Astrocyte (in vitro differentiated cells and primary cell): ENCODE data around the gene SBF1. TPM values are rescaled to one million over a fixed set of nuclear protein-coding genes. Genes with fewer than 3 reads are reported as not detected.

Experiments
- DNase-seq: peaks from one replicate; pipeline ENCODE4 v3.0.0-alpha.2; 2010; ENCODE audit warnings: low read depth
- FAIRE-seq: peaks from 2 replicates; lab custom pipeline; 2011; peaks lifted over from hg19 to GRCh38; lab: Jason Lieb, UNC
- H2AFZ ChIP-seq: 2 replicates; pipeline ENCODE4 v1.6.0; 2012; ENCODE audit warnings: low read depth, low read length, inconsistent platforms
- H3K27ac ChIP-seq: 2 replicates; pipeline ENCODE4 v1.5.1; 2011; ENCODE audit warnings: low read depth, low read length, inconsistent platforms
- H3K27me3 ChIP-seq: 2 replicates; pipeline ENCODE4 v1.6.0; 2011; ENCODE audit warnings: low read length, inconsistent platforms; ENCODE audit not compliant: insufficient read depth
- H3K36me3 ChIP-seq: 2 replicates; pipeline ENCODE4 v1.5.1; 2011; ENCODE audit warnings: low read length, inconsistent platforms; ENCODE audit not compliant: insufficient read depth
- H3K4me1 ChIP-seq: 2 replicates; pipeline ENCODE4 v1.5.1; 2011; ENCODE audit warnings: low read length, inconsistent platforms; ENCODE audit not compliant: insufficient read depth
- H3K4me2 ChIP-seq: 2 replicates; pipeline ENCODE4 v1.6.0; 2012; ENCODE audit warnings: low read length, inconsistent platforms
- H3K4me3 ChIP-seq: 2 replicates; pipeline ENCODE4 v1.5.1; 2011; ENCODE audit warnings: low read depth, mild to moderate bottlenecking, low read length, inconsistent platforms; ENCODE audit not compliant: insufficient read depth
- H3K79me2 ChIP-seq: 2 replicates; pipeline ENCODE4 v1.6.0; 2012; ENCODE audit warnings: mild to moderate bottlenecking, low read length, inconsistent platforms; ENCODE audit not compliant: insufficient read depth
- H3K9ac ChIP-seq: 2 replicates; pipeline ENCODE4 v1.6.0; 2012; ENCODE audit warnings: mild to moderate bottlenecking, low read length, inconsistent platforms
- H3K9me3 ChIP-seq: 2 replicates; pipeline ENCODE4 v1.5.1; 2012; ENCODE audit warnings: low read depth, mild to moderate bottlenecking, low read length, inconsistent platforms; ENCODE audit not compliant: insufficient read depth
- H4K20me1 ChIP-seq: 2 replicates; pipeline ENCODE4 v1.6.0; 2012; ENCODE audit warnings: low read length, inconsistent platforms; ENCODE audit not compliant: insufficient read depth
- H3K27ac Mint-ChIP-seq: one replicate; pipeline ENCODE4 v1.8.0; 2021; ENCODE audit warnings: mild to moderate bottlenecking, mixed read lengths; ENCODE audit not compliant: unreplicated experiment
- H3K27me3 Mint-ChIP-seq: one replicate; pipeline ENCODE4 v1.8.0; 2021; ENCODE audit warnings: low read depth, mixed read lengths; ENCODE audit not compliant: unreplicated experiment
- H3K36me3 Mint-ChIP-seq: one replicate; pipeline ENCODE4 v1.8.0; 2021; ENCODE audit warnings: low read depth, mixed read lengths; ENCODE audit not compliant: unreplicated experiment
- H3K4me1 Mint-ChIP-seq: one replicate; pipeline ENCODE4 v1.8.0; 2021; ENCODE audit warnings: low read depth, mixed read lengths; ENCODE audit not compliant: unreplicated experiment
- H3K4me3 Mint-ChIP-seq: one replicate; pipeline ENCODE4 v1.8.0; 2021; ENCODE audit warnings: mild to moderate bottlenecking, moderate library complexity, mixed read lengths; ENCODE audit not compliant: unreplicated experiment
- H3K9me3 Mint-ChIP-seq: one replicate; pipeline ENCODE4 v1.8.0; 2021; ENCODE audit warnings: mild to moderate bottlenecking, mixed read lengths; ENCODE audit not compliant: unreplicated experiment
- CTCF ChIP-seq: IDR thresholded peaks from 2 replicates; pipeline ENCODE4 v1.5.1; 2011; ENCODE audit warnings: low read depth, mild to moderate bottlenecking, inconsistent platforms, low read length, moderate library complexity; ENCODE audit not compliant: insufficient read depth
- EZH2 ChIP-seq: IDR thresholded peaks from 2 replicates; pipeline ENCODE4 v1.6.1; 2012; ENCODE audit warnings: mild to moderate bottlenecking, low read length, inconsistent platforms; ENCODE audit not compliant: insufficient read depth
- total RNA-seq: library from RNA; stranded (reverse); gene quantifications from 2 replicates; pipeline ENCODE4 v1.2.1, GENCODE V29; 2021

Gene SBF1
- total RNA-seq, 1 donor from 2014 or later = 75.4 TPM

- no peak overlapping the region for H3K4me2 ChIP-seq
- Mint-ChIP-seq H3K27me3 (peaks cover 7% of the 10 kb centered on the region), H3K27ac (no peak overlapping the region), H3K4me1 (peaks cover 6% of the 10 kb centered on the region), H3K4me3 (no peak overlapping the region), H3K36me3 (peaks cover 2% of the 10 kb centered on the region), H3K9me3 (no peaks in the 10 kb centered on the region)
- no peak overlapping the region for H3K27ac ChIP-seq
- H4K20me1 ChIP-seq = no peaks in the 10 kb centered on the region
- no peaks in the 10 kb centered on the region for H3K9me3 ChIP-seq
- H3K79me2 ChIP-seq = no peaks in the 10 kb centered on the region
- H3K9ac ChIP-seq = no peak overlapping the region
- DNase-seq (no peak), FAIRE-seq (no peak)
- no peaks in the 10 kb centered on the region for H3K36me3 ChIP-seq
- H3K4me1 ChIP-seq = peaks cover 7% of the 10 kb centered on the region
- H3K27me3 ChIP-seq = no peaks in the 10 kb centered on the region
- TF ChIP-seq CTCF (no peak), EZH2 (no peak)
- no peak overlapping the region for H2AFZ ChIP-seq
- no peak overlapping the region for H3K4me3 ChIP-seq
Measured at GRCh38 chr22:50489363-50490243, 14.8 kb upstream of the SBF1 start.

GRCh38 chr22:50488886-50489285 lies 14.1 kb upstream of the SBF1 start:
- Histone ChIP-seq H3K4me2 (no peak overlapping the region), H3K4me3 (no peak overlapping the region), H3K9me3 (no peaks in the 10 kb centered on the region), H4K20me1 (no peaks in the 10 kb centered on the region), H3K79me2 (no peaks in the 10 kb centered on the region), H3K4me1 (peaks cover 7% of the 10 kb centered on the region), H2AFZ (no peak overlapping the region), H3K27me3 (no peaks in the 10 kb centered on the region), H3K36me3 (no peaks in the 10 kb centered on the region), H3K27ac (no peak overlapping the region), H3K9ac (no peak overlapping the region)
- Mint-ChIP-seq H3K27ac (no peak overlapping the region), H3K36me3 (peaks cover 5% of the 10 kb centered on the region), H3K4me1 (peaks cover 6% of the 10 kb centered on the region), H3K27me3 (peaks cover 7% of the 10 kb centered on the region), H3K9me3 (no peaks in the 10 kb centered on the region), H3K4me3 (no peak overlapping the region)
- no peak for FAIRE-seq
- no peak for DNase-seq
- TF ChIP-seq CTCF = no peak
- TF ChIP-seq EZH2 = no peak
